Lower lobe of right lung (tissue), 2 donors: Measurements from ENCODE around the gene RALBP1. TPM values are rescaled to one million over a fixed set of nuclear protein-coding genes. Genes with fewer than 3 reads are reported as not detected.
A peak's percentile ranks its signal among the peaks of the same experiment; 100 is the strongest.

Experiments used
- ATAC-seq, 2 donors: fragments of 200-7000 bp; cut with Tn5 transposase; one replicate each; pipeline ENCODE4 v1.9.1; 2020 to 2022; ENCODE audit warnings: mild to moderate bottlenecking in 2 of 2, moderate library complexity in 2 of 2
- DNase-seq: peaks from one replicate; pipeline ENCODE4 v3.0.0-alpha.2; 2020
- H3K27ac ChIP-seq: fragments of 200-600 bp; one replicate; pipeline ENCODE4 v1.8.0; 2022
- H3K27me3 ChIP-seq: fragments of 200-600 bp; one replicate; pipeline ENCODE4 v1.8.0; 2022; ENCODE audit warnings: low read depth
- H3K36me3 ChIP-seq: fragments of 200-600 bp; one replicate; pipeline ENCODE4 v1.8.0; 2022; ENCODE audit warnings: mild to moderate bottlenecking
- H3K4me1 ChIP-seq: fragments of 200-600 bp; one replicate; pipeline ENCODE4 v1.8.0; 2022
- H3K4me3 ChIP-seq: fragments of 200-600 bp; one replicate; pipeline ENCODE4 v1.8.0; 2022; ENCODE audit warnings: mild to moderate bottlenecking
- H3K9me3 ChIP-seq: fragments of 200-600 bp; one replicate; pipeline ENCODE4 v1.8.0; 2022
- intact Hi-C: fragments of 100-400 bp; cut with DNase I; formaldehyde crosslinking; loops from one replicate; pipeline ENCODE4 v1.11.0; 2022
- total RNA-seq: library from RNA; stranded (reverse); fragmentation: NEBNext Ultra II Directional; extraction: Animal tissue kit (Norgen Biotek cat#: 25700); gene quantifications from one replicate; pipeline ENCODE4 v1.2.1, GENCODE V29; 2021
- TF ChIP-seq, protein P1 (sequence below): fragments of 200-600 bp; IDR thresholded peaks from one replicate; pipeline ENCODE4 v1.8.0; 2022; ENCODE audit warnings: antibody characterized with exemption, mild to moderate bottlenecking
- donor health status: DM: no; HTN: yes; CAD: no; lungs with severe emphysema.

RALBP1 gene
- total RNA-seq, 1 donor from 2014 or later = 58.1 TPM

DNA sequence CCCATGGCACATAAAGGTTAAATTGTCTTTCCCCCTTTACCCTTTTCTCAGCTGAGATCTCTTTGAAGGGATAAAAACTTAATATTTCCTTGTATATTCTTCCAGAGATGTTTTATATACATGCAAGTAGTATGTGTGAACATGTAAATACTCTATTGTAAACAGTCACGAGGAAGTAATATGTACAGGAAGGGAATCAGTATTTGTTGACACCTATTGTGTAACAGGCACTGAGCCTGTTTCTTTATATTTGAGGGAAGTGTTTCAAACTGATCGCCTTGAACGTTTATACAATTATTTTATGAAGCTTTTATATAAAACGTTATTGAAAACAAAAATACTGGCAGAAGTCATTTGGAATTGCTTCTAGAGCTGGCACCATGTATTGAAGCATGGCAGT is 13.2 kb downstream of the RALBP1 start:
- peaks cover 8% of the 10 kb centered on the region for H3K4me1 ChIP-seq
- H3K9me3 ChIP-seq = peaks cover 6% of the 10 kb centered on the region
- DNase-seq (no peak), ATAC-seq (no peak)
- intact Hi-C loops = no loop called here
- H3K36me3 ChIP-seq = no peaks in the 10 kb centered on the region
- H3K4me3 ChIP-seq = no peak overlapping the region
- TF ChIP-seq, protein P1, sequence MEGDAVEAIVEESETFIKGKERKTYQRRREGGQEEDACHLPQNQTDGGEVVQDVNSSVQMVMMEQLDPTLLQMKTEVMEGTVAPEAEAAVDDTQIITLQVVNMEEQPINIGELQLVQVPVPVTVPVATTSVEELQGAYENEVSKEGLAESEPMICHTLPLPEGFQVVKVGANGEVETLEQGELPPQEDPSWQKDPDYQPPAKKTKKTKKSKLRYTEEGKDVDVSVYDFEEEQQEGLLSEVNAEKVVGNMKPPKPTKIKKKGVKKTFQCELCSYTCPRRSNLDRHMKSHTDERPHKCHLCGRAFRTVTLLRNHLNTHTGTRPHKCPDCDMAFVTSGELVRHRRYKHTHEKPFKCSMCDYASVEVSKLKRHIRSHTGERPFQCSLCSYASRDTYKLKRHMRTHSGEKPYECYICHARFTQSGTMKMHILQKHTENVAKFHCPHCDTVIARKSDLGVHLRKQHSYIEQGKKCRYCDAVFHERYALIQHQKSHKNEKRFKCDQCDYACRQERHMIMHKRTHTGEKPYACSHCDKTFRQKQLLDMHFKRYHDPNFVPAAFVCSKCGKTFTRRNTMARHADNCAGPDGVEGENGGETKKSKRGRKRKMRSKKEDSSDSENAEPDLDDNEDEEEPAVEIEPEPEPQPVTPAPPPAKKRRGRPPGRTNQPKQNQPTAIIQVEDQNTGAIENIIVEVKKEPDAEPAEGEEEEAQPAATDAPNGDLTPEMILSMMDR = no peak
- no peak overlapping the region for H3K27ac ChIP-seq
- H3K27me3 ChIP-seq = no peaks in the 10 kb centered on the region

DNA sequence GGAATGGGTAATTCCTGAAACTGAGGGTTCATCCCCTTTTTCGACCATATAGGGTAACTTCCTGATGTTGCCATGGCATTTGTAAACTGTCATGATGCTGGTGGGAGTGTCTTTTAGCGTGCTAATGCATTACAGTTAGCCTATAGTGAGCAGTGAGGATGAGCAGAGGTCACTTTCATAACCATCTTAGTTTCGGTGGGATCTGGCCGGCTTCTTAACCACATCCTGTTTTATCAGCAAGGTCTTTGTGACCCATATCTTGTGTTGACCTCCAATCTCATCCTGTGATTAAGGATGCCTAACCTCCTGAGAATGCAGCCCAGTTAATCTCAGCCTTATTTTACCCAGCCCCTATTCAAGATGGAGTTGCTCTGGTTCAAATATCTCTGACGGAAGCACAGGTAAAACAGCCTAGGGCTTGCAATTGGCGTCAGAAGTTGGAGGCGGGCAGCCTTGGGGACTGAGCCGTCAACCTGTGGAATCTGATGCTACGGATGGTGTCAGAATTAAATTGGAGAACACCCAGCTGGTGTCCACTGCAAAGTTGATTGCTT is 19.5 kb downstream of the RALBP1 start:
- TF ChIP-seq, protein P1 = no peak
- intact Hi-C loops = no loop called here
- ATAC-seq = peak; percentile 57 to 70

DNA sequence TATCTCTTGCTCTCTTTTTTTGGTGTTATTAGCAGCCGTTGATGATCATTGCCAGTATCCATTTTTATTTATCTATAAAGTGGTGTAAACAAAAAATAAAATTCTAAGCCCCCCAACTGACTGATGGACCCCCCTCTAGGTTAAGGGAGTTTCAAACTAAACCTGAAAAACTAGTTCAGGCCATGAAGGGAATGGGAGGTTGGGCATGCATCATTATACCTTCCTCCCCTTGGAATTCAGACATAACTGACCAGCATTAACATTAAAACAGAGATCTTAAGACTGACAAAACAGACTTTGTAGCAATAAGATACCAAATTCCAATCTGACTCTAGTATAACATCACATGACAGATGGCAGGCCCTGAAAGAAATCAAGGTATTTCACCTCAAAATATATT is 20.2 kb downstream of the RALBP1 start:
- Histone ChIP-seq H3K36me3 (no peaks in the 10 kb centered on the region), H3K9me3 (no peaks in the 10 kb centered on the region), H3K4me1 (peaks cover 17% of the 10 kb centered on the region), H3K27ac (no peak overlapping the region), H3K4me3 (no peak overlapping the region), H3K27me3 (no peaks in the 10 kb centered on the region)
- no peak for ATAC-seq
- no peak for DNase-seq
- TF ChIP-seq, protein P1 = no peak
- intact Hi-C loops = no loop called here

More for the DNA sequence above, 19.5 kb downstream of the RALBP1 start:
- Histone ChIP-seq H3K27ac (no peak overlapping the region), H3K36me3 (no peaks in the 10 kb centered on the region), H3K9me3 (no peaks in the 10 kb centered on the region), H3K4me3 (no peak overlapping the region), H3K27me3 (no peaks in the 10 kb centered on the region), H3K4me1 (peaks cover 17% of the 10 kb centered on the region)
- DNase-seq = no peak

DNA sequence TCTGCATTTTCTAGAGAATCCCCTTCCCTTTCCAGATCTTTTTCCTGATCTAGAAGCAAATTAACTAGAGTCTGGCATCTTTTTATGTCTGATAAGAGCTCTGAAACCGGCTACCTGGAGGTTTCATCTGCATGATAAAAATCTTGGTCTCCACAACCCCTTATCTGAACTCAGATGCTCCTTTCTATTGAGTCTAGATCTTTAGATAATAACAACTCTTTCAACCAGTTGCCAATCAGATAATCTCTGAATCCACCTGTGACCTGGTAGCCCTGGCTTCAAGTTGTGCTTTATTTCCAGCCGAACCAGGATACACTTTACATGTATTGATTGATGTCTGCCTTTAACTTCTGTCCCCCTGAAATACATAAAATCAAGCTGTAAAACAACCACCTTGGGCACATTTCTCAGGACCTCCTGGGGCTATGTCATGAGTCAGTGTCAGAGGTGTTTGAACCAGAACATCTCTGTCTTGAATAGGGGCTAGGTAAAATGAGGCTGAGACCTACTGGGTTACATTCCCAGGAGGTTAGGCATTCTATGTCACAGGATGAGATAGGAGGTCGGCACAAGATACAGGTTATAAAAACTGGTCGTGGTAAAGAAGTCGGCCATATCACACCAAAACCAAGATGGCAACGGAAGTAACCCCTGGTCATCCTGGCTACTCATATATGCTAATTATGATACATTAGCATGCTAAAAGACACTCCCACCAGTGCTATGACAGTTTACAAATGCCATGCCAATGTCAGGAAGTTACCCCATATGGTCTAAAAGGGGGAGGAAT is 20.8 kb downstream of the RALBP1 start:
- H3K36me3 ChIP-seq = no peaks in the 10 kb centered on the region

DNA sequence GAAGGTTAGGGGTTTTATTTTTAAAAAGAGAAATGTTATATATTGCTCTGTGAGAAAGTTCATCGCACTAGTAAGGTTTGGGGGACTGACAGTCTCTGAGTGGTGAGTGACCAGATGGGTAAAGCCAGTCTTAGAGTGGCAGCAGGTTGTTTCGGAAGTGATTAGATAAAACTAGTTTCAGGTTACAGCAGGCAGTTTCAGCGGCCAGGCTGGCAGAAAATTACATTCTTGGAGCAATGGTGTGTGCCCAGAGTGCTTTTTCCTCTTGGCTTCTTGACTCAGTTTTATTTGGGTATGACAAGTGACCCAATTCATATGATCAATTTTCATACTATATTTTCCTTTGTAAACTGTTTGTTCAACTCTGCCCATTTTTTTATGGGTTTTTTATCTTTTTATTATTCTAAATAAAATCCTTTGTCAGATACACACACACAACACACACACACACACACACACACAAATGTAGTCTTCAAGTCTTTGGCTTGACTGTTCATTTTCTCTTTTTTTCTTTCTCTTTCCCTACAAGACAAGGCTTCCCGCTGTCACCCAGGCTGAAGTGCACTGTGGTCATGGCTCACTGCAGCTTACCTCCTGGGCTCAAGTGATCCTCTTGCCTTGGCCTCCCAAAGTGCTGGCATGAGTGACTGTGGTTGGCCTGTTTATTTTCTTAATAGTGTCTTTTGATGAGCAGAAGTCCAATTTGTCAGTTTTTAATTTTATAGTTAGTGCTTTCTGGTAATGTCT is 30.9 kb downstream of the RALBP1 start:
- DNase-seq (no peak), ATAC-seq (no peak)
- H3K9me3 ChIP-seq = peaks cover 7% of the 10 kb centered on the region
- H3K4me3 ChIP-seq = no peak overlapping the region
- H3K27me3 ChIP-seq = no peaks in the 10 kb centered on the region
- no peaks in the 10 kb centered on the region for H3K36me3 ChIP-seq
- TF ChIP-seq, protein P1 = no peak
- intact Hi-C loops = no loop called here
- no peak overlapping the region for H3K27ac ChIP-seq
- no peaks in the 10 kb centered on the region for H3K4me1 ChIP-seq

More for the DNA sequence above, 20.8 kb downstream of the RALBP1 start:
- ATAC-seq = no peak
- Histone ChIP-seq H3K27me3 (no peaks in the 10 kb centered on the region), H3K4me1 (peaks cover 17% of the 10 kb centered on the region), H3K4me3 (no peak overlapping the region), H3K27ac (no peak overlapping the region), H3K9me3 (no peaks in the 10 kb centered on the region)
- no peak for DNase-seq
- intact Hi-C loops = no loop called here
- TF ChIP-seq, protein P1 = no peak
